ENCODE results near the gene LCN15. TPM values are rescaled to one million over a fixed set of nuclear protein-coding genes. Genes with fewer than 3 reads are reported as not detected.

Gene LCN15
- total and polyA plus RNA-seq, 2 of the 13 experiments (the other 11 are each of a cell fraction or from before 2014, with no cell fraction given): 1.3 to 53.7 TPM

DNA sequence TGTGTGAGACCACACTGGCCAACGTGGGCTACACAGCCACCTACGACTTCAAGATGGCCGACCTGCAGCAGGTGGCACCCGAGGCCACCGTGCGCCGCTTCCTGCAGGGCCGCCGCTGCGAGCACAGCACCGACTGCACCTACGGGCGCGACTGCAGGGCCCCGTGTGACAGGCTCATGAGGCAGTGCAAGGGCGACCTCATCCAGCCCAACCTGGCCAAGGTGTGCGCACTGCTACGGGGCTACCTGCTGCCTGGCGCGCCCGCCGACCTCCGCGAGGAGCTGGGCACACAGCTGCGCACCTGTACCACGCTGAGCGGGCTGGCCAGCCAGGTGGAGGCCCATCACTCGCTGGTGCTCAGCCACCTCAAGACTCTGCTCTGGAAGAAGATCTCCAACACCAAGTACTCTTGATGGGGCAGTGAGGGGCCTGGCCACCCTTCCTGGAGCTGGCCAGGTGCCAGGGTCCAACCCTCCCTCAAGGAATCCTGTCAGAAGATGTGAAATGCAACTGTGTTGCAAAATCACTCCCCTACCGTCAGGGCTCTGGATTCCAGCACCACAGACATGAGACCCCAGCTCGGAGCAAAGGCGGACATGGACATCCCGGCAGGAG, 40.8 kb downstream of the LCN15 start (continued):
- TF ChIP-seq AGO2 (optimal IDR thresholded peaks at IDR 0.05; ENCODE audit: low read depth, low read length) (peak; percentile 98), MYC (CRISPR knock-in tag; IDR thresholded peaks at IDR 0.05; ENCODE audit: borderline replicate concordance) (0 out of 2 replicates have a peak, but pooled peaks have one; percentile 25), YEATS2 (CRISPR knock-in tag; IDR thresholded peaks at IDR 0.05; ENCODE audit: borderline replicate concordance) (no peak), ZNF598 (CRISPR knock-in tag; IDR thresholded peaks at IDR 0.05; ENCODE audit: borderline replicate concordance) (no peak), ZNF687 (CRISPR knock-in tag; IDR thresholded peaks at IDR 0.05) (peak; percentile 17; the same call in 1 of the 2 replicates)

DNA sequence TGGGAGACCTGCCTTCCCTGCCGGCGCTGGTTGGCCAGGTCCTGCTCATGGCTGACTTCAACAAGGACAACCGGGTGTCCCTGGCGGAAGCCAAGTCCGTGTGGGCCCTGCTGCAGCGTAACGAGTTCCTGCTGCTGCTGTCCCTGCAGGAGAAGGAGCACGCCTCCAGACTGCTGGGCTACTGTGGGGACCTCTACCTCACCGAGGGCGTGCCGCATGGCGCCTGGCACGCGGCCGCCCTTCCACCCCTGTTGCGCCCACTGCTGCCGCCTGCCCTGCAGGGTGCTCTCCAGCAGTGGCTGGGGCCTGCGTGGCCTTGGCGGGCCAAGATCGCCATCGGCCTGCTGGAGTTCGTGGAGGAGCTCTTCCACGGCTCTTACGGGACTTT, 41.4 kb downstream of the LCN15 start:
- BruUV-seq (replicated peaks): no TSS peak
- ATAC-seq (no peak), FAIRE-seq (no peak), DNase-seq (ENCODE audit: low spot score) (no peak)
- no peak overlapping the region for H3K27ac ChIP-seq (ENCODE audit: extremely low read length, insufficient read depth, low read length)
- no peaks in the 10 kb centered on the region for H3K9me3 ChIP-seq (ENCODE audit: low read length)
- no peak overlapping the region for H3K4me2 ChIP-seq (ENCODE audit: low read depth, low read length)
- no peaks in the 10 kb centered on the region; a peak in 1 of 5 replicates for H3K27me3 ChIP-seq (ENCODE audit: control insufficient read depth in 1 of 2, insufficient read depth in 2 of 2, low read length in 2 of 2)
- H3K79me2 ChIP-seq (ENCODE audit: insufficient read depth, low read length): peaks cover 24% of the 10 kb centered on the region
- in situ Hi-C loops (cut with HindIII; ENCODE audit: extremely low pct_ligation_motif_present, low pct_unique_long_range_greater_than_20kb) (no loop called here), intact Hi-C loops (cut with micrococcal nuclease; ENCODE audit: unreplicated experiment) (no loop called here)
- H3K36me3 ChIP-seq (replicated peaks in 1 of 2; ENCODE audit: control insufficient read depth in 1 of 2, insufficient read depth in 2 of 2, low read length in 2 of 2): peaks cover 11 to 20% of the 10 kb centered on the region in 2 experiments; a peak in 4 of 5 replicates
- ChIA-PET POLR2A (no interaction called here), CTCF (ENCODE audit: low intra/inter-chr PET ratio, low total read pairs) (no interaction called here)
- H3K4me1 ChIP-seq (ENCODE audit: insufficient read depth, low read length): peaks cover 31% of the 10 kb centered on the region
- peaks cover 52% of the 10 kb centered on the region for H4K20me1 ChIP-seq (ENCODE audit: insufficient read depth, low read length)
- H3K4me3 ChIP-seq (replicated peaks in 1 of 3; ENCODE audit: insufficient read depth in 1 of 3, low read depth in 2 of 3, low read length in 3 of 3): no peak overlapping the region
- H3K9ac ChIP-seq (ENCODE audit: insufficient read depth, low read depth, low read length): no peak overlapping the region
- H2AFZ ChIP-seq (ENCODE audit: low read length): no peak overlapping the region
- 100% methylated on average over 2 of the region's 24 CpGs for WGBS (ENCODE audit: low lambda C conversion rate)
- TF ChIP-seq, protein P1, sequence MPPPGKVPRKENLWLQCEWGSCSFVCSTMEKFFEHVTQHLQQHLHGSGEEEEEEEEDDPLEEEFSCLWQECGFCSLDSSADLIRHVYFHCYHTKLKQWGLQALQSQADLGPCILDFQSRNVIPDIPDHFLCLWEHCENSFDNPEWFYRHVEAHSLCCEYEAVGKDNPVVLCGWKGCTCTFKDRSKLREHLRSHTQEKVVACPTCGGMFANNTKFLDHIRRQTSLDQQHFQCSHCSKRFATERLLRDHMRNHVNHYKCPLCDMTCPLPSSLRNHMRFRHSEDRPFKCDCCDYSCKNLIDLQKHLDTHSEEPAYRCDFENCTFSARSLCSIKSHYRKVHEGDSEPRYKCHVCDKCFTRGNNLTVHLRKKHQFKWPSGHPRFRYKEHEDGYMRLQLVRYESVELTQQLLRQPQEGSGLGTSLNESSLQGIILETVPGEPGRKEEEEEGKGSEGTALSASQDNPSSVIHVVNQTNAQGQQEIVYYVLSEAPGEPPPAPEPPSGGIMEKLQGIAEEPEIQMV (CRISPR knock-in tag; IDR thresholded peaks at IDR 0.05; ENCODE audit: low read depth): no peak
- TF ChIP-seq RFX1 (IDR thresholded peaks at IDR 0.05): no peak
- no peak; the same call in 1 of the 2 replicates for TF ChIP-seq NR0B2 (CRISPR knock-in tag; IDR thresholded peaks at IDR 0.05)
- no peak for TF ChIP-seq FOXA1 (IDR thresholded peaks at IDR 0.05)
- no peak for TF ChIP-seq FOXA1 (CRISPR knock-in tag; IDR thresholded peaks at IDR 0.05)
- TF ChIP-seq GPBP1L1 (CRISPR knock-in tag; IDR thresholded peaks at IDR 0.05): no peak
- TF ChIP-seq GTF2F1 (IDR thresholded peaks at IDR 0.05; ENCODE audit: low read length): no peak
- TF ChIP-seq ETV5 (CRISPR knock-in tag; IDR thresholded peaks at IDR 0.05; ENCODE audit: borderline replicate concordance): 0 out of 2 replicates have a peak, but pooled peaks have one; percentile 3
- TF ChIP-seq, protein P2, sequence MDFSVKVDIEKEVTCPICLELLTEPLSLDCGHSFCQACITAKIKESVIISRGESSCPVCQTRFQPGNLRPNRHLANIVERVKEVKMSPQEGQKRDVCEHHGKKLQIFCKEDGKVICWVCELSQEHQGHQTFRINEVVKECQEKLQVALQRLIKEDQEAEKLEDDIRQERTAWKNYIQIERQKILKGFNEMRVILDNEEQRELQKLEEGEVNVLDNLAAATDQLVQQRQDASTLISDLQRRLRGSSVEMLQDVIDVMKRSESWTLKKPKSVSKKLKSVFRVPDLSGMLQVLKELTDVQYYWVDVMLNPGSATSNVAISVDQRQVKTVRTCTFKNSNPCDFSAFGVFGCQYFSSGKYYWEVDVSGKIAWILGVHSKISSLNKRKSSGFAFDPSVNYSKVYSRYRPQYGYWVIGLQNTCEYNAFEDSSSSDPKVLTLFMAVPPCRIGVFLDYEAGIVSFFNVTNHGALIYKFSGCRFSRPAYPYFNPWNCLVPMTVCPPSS (IDR thresholded peaks at IDR 0.05): no peak
